Measurements from ENCODE around the gene VGLL1. TPM values are rescaled to one million over a fixed set of nuclear protein-coding genes. Genes with fewer than 3 reads are reported as not detected.

Gene VGLL1
- total RNA-seq, 1 donor from 2014 or later = not detected

GRCh38 chrX:136597356-136597755, 65.3 kb downstream of the VGLL1 start:
- TF ChIP-seq POLR2A (IDR thresholded peaks at IDR 0.05) (no peak), POLR2AphosphoS5 (IDR thresholded peaks at IDR 0.05; ENCODE audit: insufficient read depth in 1 of 2, low read depth in 1 of 2) (no peak), CTCF (IDR thresholded peaks at IDR 0.05) (no peak)
- Histone ChIP-seq H3K27ac (no peak overlapping the region), H3K36me3 (no peaks in the 10 kb centered on the region), H3K4me3 (no peak overlapping the region), H3K9me3 (no peaks in the 10 kb centered on the region), H3K27me3 (no peaks in the 10 kb centered on the region), H3K4me1 (no peaks in the 10 kb centered on the region)
- DNase-seq (ENCODE audit: extremely low spot score in 2 of 2) = no peak
- intact Hi-C loops (cut with DNase I) = no loop called here

- Histone ChIP-seq H3K27me3 (no peaks in the 10 kb centered on the region), H3K4me3 (no peak overlapping the region), H3K4me1 (no peaks in the 10 kb centered on the region), H3K27ac (no peak overlapping the region), H3K9me3 (no peaks in the 10 kb centered on the region), H3K36me3 (no peaks in the 10 kb centered on the region)
- DNase-seq (ENCODE audit: extremely low spot score in 2 of 2) = no peak
- TF ChIP-seq CTCF (IDR thresholded peaks at IDR 0.05) = no peak
- no peak for TF ChIP-seq POLR2A (IDR thresholded peaks at IDR 0.05)
- no peak for TF ChIP-seq POLR2AphosphoS5 (IDR thresholded peaks at IDR 0.05; ENCODE audit: insufficient read depth in 1 of 2, low read depth in 1 of 2)
- intact Hi-C loops (cut with DNase I) = no loop called here
Observed at GRCh38 chrX:136597954-136598353, 65.9 kb downstream of the VGLL1 start.

- Histone ChIP-seq H3K27ac (no peak overlapping the region), H3K36me3 (no peaks in the 10 kb centered on the region), H3K27me3 (no peaks in the 10 kb centered on the region), H3K9me3 (no peaks in the 10 kb centered on the region), H3K4me3 (no peak overlapping the region), H3K4me1 (no peaks in the 10 kb centered on the region)
- TF ChIP-seq POLR2A (IDR thresholded peaks at IDR 0.05) (no peak), POLR2AphosphoS5 (IDR thresholded peaks at IDR 0.05; ENCODE audit: insufficient read depth in 1 of 2, low read depth in 1 of 2) (no peak), CTCF (IDR thresholded peaks at IDR 0.05) (no peak)
- intact Hi-C loops (cut with DNase I) = no loop called here
- no peak for DNase-seq (ENCODE audit: extremely low spot score in 2 of 2)
Observed at GRCh38 chrX:136598631-136599030, 66.6 kb downstream of the VGLL1 start.

- Histone ChIP-seq H3K4me3 (no peak overlapping the region), H3K36me3 (no peaks in the 10 kb centered on the region), H3K27me3 (no peaks in the 10 kb centered on the region), H3K4me1 (no peaks in the 10 kb centered on the region), H3K27ac (no peak overlapping the region), H3K9me3 (no peaks in the 10 kb centered on the region)
- no peak for DNase-seq (ENCODE audit: extremely low spot score in 2 of 2)
- intact Hi-C loops (cut with DNase I) = no loop called here
- TF ChIP-seq POLR2A (IDR thresholded peaks at IDR 0.05) (no peak), POLR2AphosphoS5 (IDR thresholded peaks at IDR 0.05; ENCODE audit: insufficient read depth in 1 of 2, low read depth in 1 of 2) (no peak), CTCF (IDR thresholded peaks at IDR 0.05) (no peak)
Observed at GRCh38 chrX:136600059-136600458, 68.0 kb downstream of the VGLL1 start.

MicroRNA genes within 50 kb of the gene (microRNA counts, 767-probe panel; counts per million panel counts)
- 238 to 261 counts per million in 2 donors for microRNA hsa-miR-934

Small RNAs within 50 kb of the gene (microRNA-seq; reads per million reads assigned to microRNA genes)
- not detected for gene MIR934 (ENCODE audit: borderline number of aligned reads, borderline replicate concordance)

Small RNAs within 50 kb of the gene (small RNA-seq; reads per million reads assigned to genes)
- gene MIR934 = not detected
- not detected for gene RF00019
- not detected for gene RNU6-320P

Other genes starting within 250 kb of the VGLL1 start
- 0.25 TPM for gene ADGRG4, start 231.3 kb upstream of the VGLL1 start, total RNA-seq
- not detected for gene BRS3, start 44.3 kb upstream of the VGLL1 start, total RNA-seq
- 60.9 TPM for gene HTATSF1, start 34.6 kb upstream of the VGLL1 start, total RNA-seq
- not detected for gene CD40LG, start 115.9 kb downstream of the VGLL1 start, total RNA-seq
- 16.2 TPM for gene ARHGEF6, start 248.7 kb downstream of the VGLL1 start, total RNA-seq